ENCODE measurements around the gene UTP14C.

- no peak for TF ChIP-seq EZH2 (IDR thresholded peaks at IDR 0.05)
- no peak for TF ChIP-seq CTCF (IDR thresholded peaks at IDR 0.05)
- TF ChIP-seq EZH2phosphoT487 (IDR thresholded peaks at IDR 0.05), result no peak
Observed at GRCh38 chr13:52029569-52029968, 5.1 kb downstream of the UTP14C start.
